CD4-positive, alpha-beta T cell (primary cell): ENCODE results near the gene TNFRSF25. TPM values are rescaled to one million over a fixed set of nuclear protein-coding genes. Genes with fewer than 3 reads are reported as not detected.

Source experiments
- ATAC-seq: fragments of 200-7000 bp; cut with Tn5 transposase; one replicate; pipeline ENCODE4 v1.10.0; 2022; ENCODE audit warnings: mild to moderate bottlenecking; ENCODE audit not compliant: poor library complexity
- CTCF ChIA-PET: fragments of 350-600 bp; sonication (Branson Sonifier 250); formaldehyde crosslinking; loops from one replicate; lab custom pipeline; 2021; ENCODE audit warnings: antibody characterized with exemption, inconsistent platforms; lab: Charles Lee
- POLR2A ChIA-PET: fragments of 350-600 bp; sonication (Branson Sonifier 250); formaldehyde crosslinking; loops from one replicate; lab custom pipeline; 2021; ENCODE audit warnings: antibody characterized with exemption, inconsistent platforms; lab: Charles Lee
- DNase-seq, 14 experiments: peaks; one replicate each; pipeline ENCODE4 v3.0.0-alpha.2; 2013 to 2020; ENCODE audit warnings: mixed read lengths in 2 of 14
- H3K27ac ChIP-seq, 2 donors: one replicate each; pipeline versions ENCODE4 v1.5.1 to v1.7.0; 2013; ENCODE audit warnings: low read length in 2 of 2, low read depth in 1 of 2, mild to moderate bottlenecking in 1 of 2
- H3K27me3 ChIP-seq, 2 experiments: 1 replicate in 1 of 2; 2 replicates in 1 of 2; pipeline versions ENCODE4 v1.6.1 to v1.7.0; 2013; ENCODE audit warnings: low read length in 2 of 2, control low read depth in 1 of 2, mild to moderate bottlenecking in 1 of 2, moderate library complexity in 1 of 2; ENCODE audit not compliant: insufficient read depth in 2 of 2, control insufficient read depth in 1 of 2
- H3K36me3 ChIP-seq: one replicate; pipeline ENCODE4 v1.6.1; 2013; ENCODE audit warnings: low read length, control low read depth; ENCODE audit not compliant: insufficient read depth
- H3K4me1 ChIP-seq: one replicate; pipeline ENCODE4 v1.6.1; 2013; ENCODE audit warnings: low read length, control low read depth; ENCODE audit not compliant: insufficient read depth
- H3K4me3 ChIP-seq: one replicate; pipeline ENCODE4 v1.5.1; 2013; ENCODE audit warnings: mild to moderate bottlenecking, low read length, moderate library complexity
- H3K9me3 ChIP-seq, 2 experiments: 1 replicate in 1 of 2; 2 replicates in 1 of 2; pipeline versions ENCODE4 v1.6.1 to v1.7.0; 2013; ENCODE audit warnings: low read length in 2 of 2, mild to moderate bottlenecking in 2 of 2, control low read depth in 1 of 2, moderate library complexity in 1 of 2; ENCODE audit not compliant: control insufficient read depth in 1 of 2, insufficient read depth in 1 of 2
- H3K27ac Mint-ChIP-seq: one replicate; pipeline ENCODE4 v1.8.0; 2020; ENCODE audit warnings: mixed read lengths
- H3K27me3 Mint-ChIP-seq: one replicate; pipeline ENCODE4 v1.8.0; 2021; ENCODE audit warnings: mixed read lengths
- H3K36me3 Mint-ChIP-seq: one replicate; pipeline ENCODE4 v1.8.0; 2021; ENCODE audit warnings: low read depth, mixed read lengths
- H3K4me1 Mint-ChIP-seq: one replicate; pipeline ENCODE4 v1.8.0; 2021; ENCODE audit warnings: low read depth, mixed read lengths
- H3K4me3 Mint-ChIP-seq: one replicate; pipeline ENCODE4 v1.8.0; 2020; ENCODE audit warnings: mild to moderate bottlenecking, mixed read lengths
- H3K9me3 Mint-ChIP-seq: one replicate; pipeline ENCODE4 v1.8.0; 2020; ENCODE audit warnings: mixed read lengths
- intact Hi-C, 2 experiments: fragments of 100-400 bp; cut with DNase I in 1 of 2; cut with micrococcal nuclease in 1 of 2; formaldehyde crosslinking; loops; one replicate each; pipeline versions ENCODE4 v1.15.1 to v1.9.0; 2023 to 2025; cut with DNase I, micrococcal nuclease
- total RNA-seq, 174 experiments: library from RNA in 2 of 174; stranded (reverse) in 2 of 174; gene quantifications; one replicate each; pipeline ENCODE4 v1.2.3 and lab custom pipeline; 2021 to 2026
- TF ChIP-seq, protein P1 (sequence below): fragments of 200-600 bp; IDR thresholded peaks from one replicate; pipeline ENCODE4 v1.8.0; 2022; ENCODE audit warnings: antibody characterized with exemption, mild to moderate bottlenecking

Gene TNFRSF25
- total RNA-seq, 2 experiments from 2014 or later = 220 to 225 TPM

DNA sequence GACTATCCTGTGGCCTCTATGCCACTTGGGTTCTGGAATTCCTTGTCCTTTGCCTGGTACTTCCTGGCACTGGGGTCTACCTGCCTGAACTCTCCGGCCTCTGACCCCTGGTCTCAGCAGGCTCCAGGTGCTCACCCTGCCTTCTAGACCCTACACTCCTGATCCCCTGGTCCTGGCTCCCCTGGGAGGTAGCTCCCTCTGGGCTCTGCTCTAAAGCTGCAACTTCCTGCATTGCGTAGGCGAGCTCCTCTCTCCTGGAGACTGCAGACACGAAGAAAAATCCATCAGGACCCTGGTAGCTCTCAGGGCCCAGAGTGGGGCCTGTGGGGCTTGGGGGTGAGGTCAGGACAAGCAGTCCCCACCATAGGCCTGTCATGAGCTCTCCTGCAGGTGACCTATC, 33.3 kb upstream of the TNFRSF25 start:
- no peaks in the 10 kb centered on the region for H3K36me3 Mint-ChIP-seq
- H3K9me3 Mint-ChIP-seq = no peaks in the 10 kb centered on the region
- ATAC-seq (no peak), DNase-seq (no peak)
- H3K4me3 ChIP-seq = no peak overlapping the region
- intact Hi-C loops = no loop called here
- ChIA-PET POLR2A (no interaction called here), CTCF (no interaction called here)
- no peaks in the 10 kb centered on the region for H3K27me3 ChIP-seq
- TF ChIP-seq, protein P1, sequence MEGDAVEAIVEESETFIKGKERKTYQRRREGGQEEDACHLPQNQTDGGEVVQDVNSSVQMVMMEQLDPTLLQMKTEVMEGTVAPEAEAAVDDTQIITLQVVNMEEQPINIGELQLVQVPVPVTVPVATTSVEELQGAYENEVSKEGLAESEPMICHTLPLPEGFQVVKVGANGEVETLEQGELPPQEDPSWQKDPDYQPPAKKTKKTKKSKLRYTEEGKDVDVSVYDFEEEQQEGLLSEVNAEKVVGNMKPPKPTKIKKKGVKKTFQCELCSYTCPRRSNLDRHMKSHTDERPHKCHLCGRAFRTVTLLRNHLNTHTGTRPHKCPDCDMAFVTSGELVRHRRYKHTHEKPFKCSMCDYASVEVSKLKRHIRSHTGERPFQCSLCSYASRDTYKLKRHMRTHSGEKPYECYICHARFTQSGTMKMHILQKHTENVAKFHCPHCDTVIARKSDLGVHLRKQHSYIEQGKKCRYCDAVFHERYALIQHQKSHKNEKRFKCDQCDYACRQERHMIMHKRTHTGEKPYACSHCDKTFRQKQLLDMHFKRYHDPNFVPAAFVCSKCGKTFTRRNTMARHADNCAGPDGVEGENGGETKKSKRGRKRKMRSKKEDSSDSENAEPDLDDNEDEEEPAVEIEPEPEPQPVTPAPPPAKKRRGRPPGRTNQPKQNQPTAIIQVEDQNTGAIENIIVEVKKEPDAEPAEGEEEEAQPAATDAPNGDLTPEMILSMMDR = no peak
- H3K27ac ChIP-seq = no peak overlapping the region
- H3K4me1 ChIP-seq = peaks cover 32% of the 10 kb centered on the region
- peaks cover 17% of the 10 kb centered on the region for H3K4me1 Mint-ChIP-seq
- peak overlapping the region; percentile 55 for H3K4me3 Mint-ChIP-seq
- H3K9me3 ChIP-seq = no peaks in the 10 kb centered on the region
- peaks cover 10% of the 10 kb centered on the region for H3K27me3 Mint-ChIP-seq
- no peak overlapping the region for H3K27ac Mint-ChIP-seq
- H3K36me3 ChIP-seq = no peaks in the 10 kb centered on the region

DNA sequence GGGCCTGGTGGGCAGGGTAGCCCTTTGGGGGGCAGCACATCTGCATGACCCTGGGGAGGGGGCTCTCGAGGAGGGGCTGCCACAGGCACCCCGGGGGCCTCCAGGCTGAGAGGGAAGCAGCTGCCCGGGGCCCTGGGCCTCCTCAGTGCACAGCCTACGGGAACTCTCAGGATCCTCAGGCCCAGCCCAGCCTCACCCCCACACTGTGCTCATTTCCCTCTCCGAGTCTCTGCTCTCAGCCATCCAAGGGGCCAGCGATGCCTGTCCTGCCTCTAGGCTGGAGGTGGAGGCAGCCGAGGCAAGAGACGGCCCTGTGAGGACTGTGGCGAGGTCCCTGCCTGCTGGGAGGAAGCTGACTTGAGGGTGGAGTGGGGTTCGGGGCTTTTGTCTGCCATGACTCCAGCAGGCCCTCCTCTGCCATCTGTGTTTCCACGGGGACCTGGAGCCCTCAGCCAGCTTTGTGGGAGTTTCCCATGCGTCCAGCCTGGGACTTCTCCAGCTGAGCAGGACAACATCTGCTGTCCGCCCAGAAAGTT, 32.7 kb upstream of the TNFRSF25 start:
- H3K36me3 Mint-ChIP-seq = no peaks in the 10 kb centered on the region
- no peak for ATAC-seq
- TF ChIP-seq, protein P1 = no peak
- DNase-seq = no peak
- intact Hi-C loops = no loop called here
- no peak overlapping the region for H3K27ac Mint-ChIP-seq
- Histone ChIP-seq H3K4me1 (peaks cover 32% of the 10 kb centered on the region), H3K4me3 (no peak overlapping the region), H3K36me3 (no peaks in the 10 kb centered on the region), H3K9me3 (no peaks in the 10 kb centered on the region), H3K27ac (no peak overlapping the region), H3K27me3 (no peaks in the 10 kb centered on the region)
- peaks cover 17% of the 10 kb centered on the region for H3K4me1 Mint-ChIP-seq
- ChIA-PET CTCF (interaction anchor here (1.1 to 1.3 kb wide), 2 partner anchors 13 to 56 kb away, joined by 3 read pairs; partner anchors contain the start of genes NOL9 and TAS1R1), POLR2A (no interaction called here)
- no peak overlapping the region for H3K4me3 Mint-ChIP-seq
- peaks cover 10% of the 10 kb centered on the region for H3K27me3 Mint-ChIP-seq
- no peaks in the 10 kb centered on the region for H3K9me3 Mint-ChIP-seq

DNA sequence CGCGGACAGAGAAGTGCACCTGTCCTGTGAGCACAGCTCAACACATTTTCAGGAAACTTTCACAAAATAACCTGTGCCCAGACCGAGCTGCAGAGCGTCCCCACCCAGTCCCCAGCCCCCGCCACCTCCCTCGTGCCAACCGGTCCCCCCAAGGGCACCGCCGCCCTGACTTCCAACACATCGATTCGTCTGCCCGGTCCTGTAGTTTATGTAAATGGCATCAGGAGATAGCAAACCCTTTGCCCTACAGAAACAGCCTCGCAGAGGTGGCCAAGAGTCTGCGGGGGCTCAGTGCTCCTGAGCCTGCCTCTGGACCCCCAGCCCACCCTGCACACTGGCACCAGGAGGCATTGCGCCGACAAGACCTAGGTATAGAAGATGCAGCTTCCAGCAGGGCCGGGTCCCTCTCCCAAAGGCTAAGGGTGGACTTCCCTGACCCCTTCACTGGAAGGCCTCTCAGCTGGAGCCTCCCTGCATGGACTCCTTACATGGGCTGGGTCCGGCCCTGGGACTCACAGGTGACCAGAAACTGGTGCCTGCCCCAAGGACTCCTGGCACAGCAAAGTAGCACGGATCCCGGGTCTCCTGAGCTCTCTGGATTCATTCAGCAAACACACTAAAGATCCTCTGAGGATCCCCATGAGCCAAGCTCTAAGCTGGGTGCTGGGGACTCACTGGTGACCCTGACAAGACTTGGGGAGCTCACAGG, 32.0 kb upstream of the TNFRSF25 start:
- DNase-seq (no peak), ATAC-seq (no peak)
- TF ChIP-seq, protein P1 = no peak
- CTCF ChIA-PET = interaction anchor here (1.1 to 1.3 kb wide), 2 partner anchors 12 to 56 kb away, joined by 3 read pairs; partner anchors contain the start of genes NOL9 and TAS1R1
- H3K27ac Mint-ChIP-seq = no peak overlapping the region
- no peak overlapping the region for H3K27ac ChIP-seq
- H3K9me3 Mint-ChIP-seq = no peaks in the 10 kb centered on the region
- H3K36me3 ChIP-seq = no peaks in the 10 kb centered on the region
- H3K9me3 ChIP-seq = no peaks in the 10 kb centered on the region
- intact Hi-C loops = no loop called here
- peaks cover 37% of the 10 kb centered on the region for H3K4me1 ChIP-seq
- H3K4me3 ChIP-seq = peak overlapping the region; percentile 75
- POLR2A ChIA-PET = interaction anchor here (0.7 kb wide), 1 partner anchor 47 kb away, joined by 3 read pairs; no protein-coding TSS in a partner anchor
- H3K4me3 Mint-ChIP-seq = peak overlapping the region; percentile 84
- no peaks in the 10 kb centered on the region for H3K27me3 ChIP-seq
- H3K4me1 Mint-ChIP-seq = peaks cover 22% of the 10 kb centered on the region
- peaks cover 10% of the 10 kb centered on the region for H3K27me3 Mint-ChIP-seq
- no peaks in the 10 kb centered on the region for H3K36me3 Mint-ChIP-seq
